ENCODE results near the gene CDCP2. TPM values are rescaled to one million over a fixed set of nuclear protein-coding genes. Genes with fewer than 3 reads are reported as not detected.

The CDCP2 gene
- total and polyA plus RNA-seq, 2 of the 8 experiments (the other 6 are each of a cell fraction or from before 2014, with no cell fraction given) = not detected

- no peaks in the 10 kb centered on the region for H3K36me3 ChIP-seq (ENCODE audit: control insufficient read depth in 2 of 4, insufficient read depth in 4 of 4, low read length in 3 of 4)
- H2BK20ac ChIP-seq (ENCODE audit: low read length) = no peak overlapping the region
- peaks cover 0 to 11% (median 8%) of the 10 kb centered on the region in 4 experiments; a peak in 5 of 7 replicates for H3K27me3 ChIP-seq (replicated peaks in 1 of 4; ENCODE audit: control insufficient read depth in 3 of 4, extremely low read depth in 1 of 4, insufficient read depth in 3 of 4, low read length in 3 of 4)
- 0 out of 2 replicates have a peak overlapping the region, but pooled peaks have one; percentile 44 for H2BK5ac ChIP-seq (ENCODE audit: low read depth, low read length)
- H3K79me2 ChIP-seq (ENCODE audit: control insufficient read depth in 1 of 2, insufficient read depth in 2 of 2, low read length in 2 of 2) = no peaks in the 10 kb centered on the region
- WGBS, 2 experiments (ENCODE audit: extremely low coverage in 1 of 2, insufficient coverage in 1 of 2, insufficient read length in 1 of 2, insufficient replicate concordance in 2 of 2, low coverage in 1 of 2, low lambda C conversion rate in 2 of 2, missing lambda C conversion rate in 1 of 2) = 63% methylated on average over 9 of the region's 9 CpGs; no CpG with 5 or more reads in 1 of the 2 experiments
- no peak overlapping the region for H2AFZ ChIP-seq (ENCODE audit: low read length)
- no peak overlapping the region for H3K18ac ChIP-seq (ENCODE audit: extremely low read depth, low read length)
- H3K23ac ChIP-seq (ENCODE audit: insufficient read length) = no peak overlapping the region
- no peak overlapping the region for H3K4ac ChIP-seq (replicated peaks; ENCODE audit: insufficient read length, low read depth, low read length)
- peaks cover 13% of the 10 kb centered on the region; the same call in 1 of the 2 replicates for H3K23me2 ChIP-seq (ENCODE audit: low read depth, low read length)
- no peak overlapping the region for H3K27ac ChIP-seq (ENCODE audit: low read depth, low read length)
- H4K8ac ChIP-seq (ENCODE audit: extremely low read depth, insufficient read depth, low read length) = no peak overlapping the region
- peak overlapping the region in 1 of 2 experiments; percentile 4; a peak in 1 of 4 replicates for H3K4me2 ChIP-seq (ENCODE audit: insufficient read depth in 1 of 2, low read depth in 2 of 2, low read length in 2 of 2)
- DNase-seq (ENCODE audit: low read depth in 1 of 2, low spot score in 2 of 2) = no peak
- no peak overlapping the region for H3K9ac ChIP-seq (replicated peaks in 1 of 4; ENCODE audit: extremely low read depth in 1 of 4, low read depth in 3 of 4, low read length in 3 of 4)
- no peak overlapping the region for H2BK120ac ChIP-seq (replicated peaks; ENCODE audit: low read depth, low read length)
- peaks cover 7 to 22% (median 15%) of the 10 kb centered on the region in 4 experiments for H3K4me1 ChIP-seq (replicated peaks in 1 of 4; ENCODE audit: control insufficient read depth in 3 of 4, insufficient read depth in 4 of 4, low read length in 3 of 4)
- H3K79me1 ChIP-seq (ENCODE audit: low read depth, low read length) = no peaks in the 10 kb centered on the region
- no peak for FAIRE-seq
- H3K56ac ChIP-seq (replicated peaks; ENCODE audit: insufficient read length, low read depth, low read length) = no peak overlapping the region
- no peak overlapping the region for H2BK15ac ChIP-seq (ENCODE audit: low read length)
- no peak overlapping the region for H2AK5ac ChIP-seq (ENCODE audit: low read depth, low read length)
- H4K91ac ChIP-seq (replicated peaks; ENCODE audit: insufficient read length, low read length) = no peak overlapping the region
- ChIA-PET POLR2A (ENCODE audit: partially characterized antibody) (interaction anchor here (1.1 to 1.4 kb wide), 2 partner anchors 10 to 11 kb away, joined by 6 to 9 read pairs; no protein-coding TSS in a partner anchor), CTCF (ENCODE audit: partially characterized antibody) (interaction anchor here (0.6 to 9.7 kb wide), 16 partner anchors 9 to 486 kb away, joined by 3 to 110 read pairs (median 4); no protein-coding TSS in a partner anchor)
- no peaks in the 10 kb centered on the region for H3K9me3 ChIP-seq (ENCODE audit: insufficient read depth in 2 of 2, low read depth in 1 of 2, low read length in 1 of 2)
- no peak overlapping the region for H4K5ac ChIP-seq (ENCODE audit: insufficient read length, low read depth, low read length)
- H3K14ac ChIP-seq (ENCODE audit: insufficient read length) = no peak overlapping the region
- H4K20me1 ChIP-seq (replicated peaks in 1 of 2; ENCODE audit: control insufficient read depth in 1 of 2, insufficient read depth in 2 of 2, low read length in 2 of 2) = peaks cover 0 to 7% of the 10 kb centered on the region in 2 experiments
- peak overlapping the region; percentile 92; the same call in 1 of the 2 replicates for H2BK12ac ChIP-seq (ENCODE audit: low read depth, low read length)
- no peak overlapping the region for H3K4me3 ChIP-seq (ENCODE audit: extremely low read depth in 1 of 4, insufficient read depth in 2 of 4, low read depth in 3 of 4, low read length in 4 of 4)
- no peak for TF ChIP-seq E2F6 (IDR thresholded peaks at IDR 0.05)
- TF ChIP-seq YY1 (IDR thresholded peaks at IDR 0.05; ENCODE audit: low read depth, low read length) = no peak
- no peak for TF ChIP-seq EZH2 (IDR thresholded peaks at IDR 0.05; ENCODE audit: low read depth, low read length, severe bottlenecking)
- peak in 1 of 2 experiments; percentile 56; a peak in 1 of 3 replicates for TF ChIP-seq EP300 (IDR thresholded peaks at IDR 0.05; ENCODE audit: borderline replicate concordance in 1 of 2, low read depth in 2 of 2, low read length in 2 of 2)
- TF ChIP-seq HDAC6 (IDR thresholded peaks at IDR 0.05; ENCODE audit: low read depth, low read length) = no peak
- no peak for TF ChIP-seq SRF (IDR thresholded peaks at IDR 0.05; ENCODE audit: low read depth, low read length)
Observed at GRCh38 chr1:54124472-54124871, 28.3 kb downstream of the CDCP2 start.

All from H1 (cell line).